ENCODE results near the gene LSM11.
A peak's percentile ranks its signal among the peaks of the same experiment; 100 is the strongest.

Gene LSM11

DNA sequence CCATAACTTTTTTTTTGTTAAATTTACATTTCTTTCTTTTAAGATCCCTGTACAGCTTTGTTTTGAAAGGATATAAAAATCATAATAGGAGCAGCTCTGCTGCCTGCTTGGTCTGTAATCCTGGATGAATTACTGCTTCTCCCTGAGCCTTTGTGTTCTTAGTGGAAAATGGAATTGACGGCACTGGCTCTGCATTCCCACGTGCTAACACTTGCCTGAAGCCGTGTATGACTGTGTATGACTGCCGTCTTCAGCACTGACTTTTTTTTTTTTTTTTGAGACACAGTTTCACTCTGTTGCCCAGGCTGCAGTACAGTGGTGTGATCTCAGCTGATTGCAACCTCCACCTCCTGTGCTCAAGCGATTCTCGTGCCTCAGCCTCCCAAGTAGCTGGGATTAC lies 7.5 kb upstream of the LSM11 start:
- no peak for DNase-seq (ENCODE audit: low read depth, low spot score)
- H3K4me3 ChIP-seq (ENCODE audit: low read depth, low read length), result no peak overlapping the region
- TF ChIP-seq CTCF (IDR thresholded peaks at IDR 0.05; ENCODE audit: low read depth, low read length), result no peak
- in situ Hi-C loops (cut with HindIII; ENCODE audit: low sequenced_read_pairs), result no loop called here

- no peak overlapping the region for H3K4me3 ChIP-seq (ENCODE audit: low read depth, low read length)
- in situ Hi-C loops (cut with HindIII; ENCODE audit: low sequenced_read_pairs), result no loop called here
- no peak for DNase-seq (ENCODE audit: low read depth, low spot score)
- no peak for TF ChIP-seq CTCF (IDR thresholded peaks at IDR 0.05; ENCODE audit: low read depth, low read length)
Measured at GRCh38 chr5:157739388-157740228, 3.9 kb upstream of the LSM11 start.

GRCh38 chr5:157740229-157740610 lies 3.3 kb upstream of the LSM11 start:
- in situ Hi-C loops (cut with HindIII; ENCODE audit: low sequenced_read_pairs), result no loop called here
- H3K4me3 ChIP-seq (ENCODE audit: low read depth, low read length), result no peak overlapping the region
- no peak for DNase-seq (ENCODE audit: low read depth, low spot score)
- peak; percentile 56 for TF ChIP-seq CTCF (IDR thresholded peaks at IDR 0.05; ENCODE audit: low read depth, low read length)

- H3K4me3 ChIP-seq (ENCODE audit: low read depth, low read length), result no peak overlapping the region
- no peak for TF ChIP-seq CTCF (IDR thresholded peaks at IDR 0.05; ENCODE audit: low read depth, low read length)
- in situ Hi-C loops (cut with HindIII; ENCODE audit: low sequenced_read_pairs), result no loop called here
- DNase-seq (ENCODE audit: low read depth, low spot score), result no peak
Measured at GRCh38 chr5:157741131-157741530, 2.4 kb upstream of the LSM11 start.

DNA sequence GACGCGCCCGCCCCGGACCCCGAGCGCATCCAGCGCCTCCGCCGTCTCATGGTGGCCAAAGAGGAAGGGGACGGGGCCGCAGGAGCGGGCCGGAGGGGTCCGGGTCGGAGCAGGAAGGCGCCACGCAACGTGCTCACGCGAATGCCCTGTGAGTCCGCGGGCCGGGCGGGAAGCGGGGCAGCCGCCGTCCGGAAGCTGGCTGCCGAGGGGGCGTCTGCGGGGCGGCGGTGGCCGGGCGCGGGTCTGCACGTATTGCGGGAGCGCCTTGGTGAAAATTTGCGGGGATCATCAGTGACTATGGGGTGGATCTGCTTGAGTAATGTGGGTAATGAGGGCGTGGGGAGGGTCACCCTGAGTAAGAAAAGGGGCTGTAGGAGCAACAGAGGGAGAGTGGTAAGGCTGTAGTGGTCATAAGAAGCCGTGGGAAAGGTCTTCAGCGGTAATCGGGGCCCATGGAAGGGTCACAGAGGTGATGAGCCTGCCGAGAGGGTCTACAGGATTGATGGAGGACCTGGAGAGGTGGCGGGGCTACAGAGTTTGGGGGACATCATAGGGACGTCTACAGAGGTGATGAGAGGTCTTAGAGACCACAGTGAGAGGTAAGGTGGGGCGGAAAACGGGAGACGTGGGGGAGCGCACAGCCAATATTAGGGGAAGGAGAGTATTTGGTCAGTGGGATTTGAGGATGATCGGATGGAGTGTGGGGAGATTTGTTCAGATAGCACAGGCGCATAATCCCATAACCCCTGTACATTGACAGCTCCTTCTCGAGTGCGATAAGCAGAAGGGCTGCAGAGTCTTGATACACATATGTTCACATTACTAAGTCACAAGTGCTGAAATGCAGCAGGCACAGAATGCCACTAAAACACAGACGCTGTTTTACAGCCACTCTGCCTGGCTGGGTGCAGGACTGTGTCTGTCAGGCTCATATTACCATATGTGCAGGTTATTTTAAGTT lies 819 bp downstream of the LSM11 start:
- in situ Hi-C loops (cut with HindIII; ENCODE audit: low sequenced_read_pairs), result no loop called here
- H3K4me3 ChIP-seq (ENCODE audit: low read depth, low read length), result peak overlapping the region; percentile 68
- DNase-seq (ENCODE audit: low read depth, low spot score), result peak; percentile 6
- no peak for TF ChIP-seq CTCF (IDR thresholded peaks at IDR 0.05; ENCODE audit: low read depth, low read length)

GRCh38 chr5:157745041-157745456 lies 1.5 kb downstream of the LSM11 start:
- DNase-seq (ENCODE audit: low read depth, low spot score), result no peak
- H3K4me3 ChIP-seq (ENCODE audit: low read depth, low read length), result no peak overlapping the region
- in situ Hi-C loops (cut with HindIII; ENCODE audit: low sequenced_read_pairs), result no loop called here
- TF ChIP-seq CTCF (IDR thresholded peaks at IDR 0.05; ENCODE audit: low read depth, low read length), result no peak

Measured in astrocyte of the spinal cord (primary cell).